Cerebellar nuclear complex (tissue), 1 donor: ENCODE data around the gene FTSJ1.

Source experiments
- DNase-seq, 2 experiments: peaks; one replicate each; lab custom pipeline; 2025; lab: John Stamatoyannopoulos, UW

Gene FTSJ1

DNA sequence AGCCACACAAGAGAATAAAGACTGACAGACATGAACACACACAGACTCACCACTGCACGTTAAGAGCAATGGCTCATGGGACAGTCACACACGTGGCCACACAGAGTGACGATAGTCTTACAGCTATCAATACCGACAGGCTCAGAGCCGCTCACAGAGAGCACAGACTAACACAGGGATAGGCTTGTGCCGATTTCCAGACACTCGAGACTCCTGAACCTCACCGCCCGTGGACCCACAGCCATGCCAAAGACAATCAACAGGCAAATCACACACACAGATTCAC lies 5.2 kb upstream of the FTSJ1 start:
- no peak for DNase-seq

DNA sequence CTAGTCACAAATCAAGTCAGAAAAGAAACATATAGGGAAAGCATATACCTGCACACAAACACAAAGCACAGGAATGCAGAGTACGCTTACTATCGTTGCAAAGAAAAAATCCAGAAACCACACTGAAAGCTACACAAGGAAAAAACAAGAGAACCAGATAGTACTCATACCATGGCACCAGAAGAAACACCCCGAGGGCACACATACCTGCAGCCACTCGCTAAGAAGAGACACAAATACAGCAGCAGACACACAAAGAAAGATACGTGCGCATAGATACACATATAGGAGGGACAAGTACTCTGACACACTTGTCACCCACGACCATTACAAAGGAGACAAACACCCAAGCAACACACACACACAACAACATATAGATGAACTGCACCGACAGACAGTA lies 4.5 kb upstream of the FTSJ1 start:
- DNase-seq, result no peak

DNA sequence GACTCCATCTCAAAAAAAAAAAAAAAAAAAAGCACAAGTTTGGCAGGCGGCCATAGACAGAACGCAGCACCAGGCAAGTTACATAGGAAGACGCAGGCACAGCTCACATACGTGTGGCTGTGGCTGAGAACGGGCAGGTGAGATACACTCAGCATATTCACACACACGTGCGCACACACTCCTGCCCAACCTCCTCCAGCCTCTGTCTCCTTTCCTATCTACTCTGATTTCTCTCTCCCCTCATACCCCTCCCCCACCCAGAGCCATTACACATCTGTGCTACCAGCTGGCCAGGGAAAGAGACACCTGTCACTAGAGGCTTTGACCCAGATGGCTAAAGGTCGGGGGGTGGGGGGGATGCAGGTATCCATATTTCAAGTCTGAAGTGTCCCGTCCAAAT lies 3.8 kb upstream of the FTSJ1 start:
- DNase-seq, result no peak

DNA sequence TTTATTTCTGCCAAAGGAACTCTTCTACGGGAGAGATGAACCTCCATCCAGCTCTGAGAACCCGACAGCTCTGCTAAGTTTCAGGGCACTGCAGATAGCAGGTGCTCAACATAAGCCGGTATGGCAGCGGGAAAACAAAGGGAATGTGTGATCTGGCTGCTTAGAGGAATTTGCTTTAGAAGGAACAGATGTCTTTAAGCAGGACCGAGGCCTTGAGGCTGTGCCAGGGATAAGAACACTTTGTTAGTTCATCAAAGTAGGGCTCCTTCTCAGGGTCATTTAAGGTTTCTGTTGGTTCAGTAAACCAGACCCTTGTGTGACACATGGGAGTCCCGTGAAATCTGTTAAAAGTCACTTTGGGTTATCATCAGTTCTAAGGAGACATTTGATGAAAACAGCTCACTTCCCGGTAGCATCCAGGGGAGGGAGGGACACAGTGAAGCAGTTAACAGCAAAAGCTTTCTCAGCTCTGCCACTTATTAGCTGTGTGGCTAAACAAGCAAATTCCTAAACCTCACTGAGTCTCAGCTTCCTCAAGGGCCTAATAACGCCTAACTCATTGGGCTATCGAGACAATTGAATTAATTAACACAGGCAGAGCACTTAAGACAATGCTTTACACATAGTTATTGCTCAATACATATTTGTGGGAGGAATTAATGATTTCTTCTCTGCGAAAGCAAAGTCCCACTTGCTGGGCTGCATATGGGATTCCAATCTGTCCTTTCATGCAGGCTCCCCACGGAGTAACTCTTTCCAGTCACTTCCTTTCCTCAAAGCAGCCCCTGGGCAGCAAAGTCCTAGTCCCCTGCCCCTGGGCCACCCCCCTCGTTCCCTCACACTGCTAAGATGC lies 2.9 kb upstream of the FTSJ1 start:
- no peak for DNase-seq

DNA sequence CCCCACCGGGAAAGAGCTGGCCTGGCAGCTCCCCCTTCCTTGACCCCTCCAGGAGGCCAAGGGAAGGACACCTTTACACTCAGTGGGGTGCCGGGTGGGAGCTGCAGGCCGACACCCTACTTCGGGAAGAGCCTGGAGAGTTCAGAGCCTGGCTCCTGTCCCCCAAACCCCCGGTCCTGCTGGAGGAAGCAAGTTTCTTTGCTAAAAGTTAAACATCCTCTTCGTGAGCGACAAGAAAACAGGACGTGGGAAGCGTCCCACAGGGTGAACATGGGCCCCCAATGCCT lies 2.4 kb upstream of the FTSJ1 start:
- DNase-seq, result no peak

DNA sequence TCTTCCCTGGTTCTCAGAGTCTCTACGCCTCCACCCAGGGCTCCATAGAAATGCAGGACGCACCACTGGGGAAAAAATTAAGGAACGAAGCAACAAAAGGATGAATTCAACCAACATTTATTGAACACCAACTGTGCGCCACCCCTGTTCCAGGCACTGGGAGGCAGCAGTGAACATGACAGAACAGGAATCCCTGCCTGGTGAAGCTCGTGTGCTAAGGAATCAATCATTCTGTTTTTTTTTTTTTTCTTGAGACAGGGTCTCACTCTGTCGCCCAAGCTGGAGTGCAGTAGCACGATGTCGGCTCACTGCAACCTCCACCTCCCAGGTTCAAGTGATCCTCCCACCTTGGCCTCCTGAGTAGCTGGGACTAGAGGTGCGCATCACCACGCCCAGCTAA lies 1.9 kb upstream of the FTSJ1 start:
- no peak for DNase-seq

DNA sequence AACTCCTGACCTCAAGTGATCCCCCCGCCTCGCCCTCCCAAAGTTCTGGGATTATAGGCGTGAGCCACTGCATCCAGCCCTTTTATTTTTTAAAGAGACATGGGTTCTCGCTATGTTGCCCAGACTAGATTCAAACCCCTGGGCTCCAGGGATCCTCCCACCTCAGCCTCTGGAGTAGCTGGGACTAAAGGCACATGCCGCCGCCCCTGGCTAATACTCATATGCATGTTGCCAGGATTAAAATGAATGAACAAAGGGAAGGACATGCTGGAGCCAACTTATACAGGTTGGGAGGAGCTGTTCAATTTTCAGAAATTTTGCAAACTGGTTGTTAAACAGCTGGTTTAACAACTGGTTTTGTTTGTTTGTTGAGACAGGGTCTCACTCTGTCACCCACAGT lies 1.4 kb upstream of the FTSJ1 start:
- no peak for DNase-seq

DNA sequence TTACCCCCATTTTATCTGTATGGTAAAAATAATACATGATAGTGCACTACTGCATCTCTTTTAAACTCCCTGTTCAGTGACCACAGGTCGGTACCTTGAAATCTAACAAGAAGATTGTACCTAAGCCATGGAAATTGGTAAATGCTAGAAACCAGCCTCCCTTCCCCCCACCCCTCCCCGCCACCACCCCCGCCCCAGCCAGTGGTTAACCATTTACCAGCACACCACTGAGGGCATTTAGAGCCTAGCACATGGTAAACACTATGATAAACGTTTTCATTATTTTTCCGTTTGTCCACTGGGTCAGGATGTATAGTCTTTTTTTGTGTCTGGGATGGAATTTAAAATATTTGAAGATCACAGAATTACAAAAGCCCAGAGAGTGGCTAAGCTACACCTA lies 703 bp upstream of the FTSJ1 start:
- no peak for DNase-seq

DNA sequence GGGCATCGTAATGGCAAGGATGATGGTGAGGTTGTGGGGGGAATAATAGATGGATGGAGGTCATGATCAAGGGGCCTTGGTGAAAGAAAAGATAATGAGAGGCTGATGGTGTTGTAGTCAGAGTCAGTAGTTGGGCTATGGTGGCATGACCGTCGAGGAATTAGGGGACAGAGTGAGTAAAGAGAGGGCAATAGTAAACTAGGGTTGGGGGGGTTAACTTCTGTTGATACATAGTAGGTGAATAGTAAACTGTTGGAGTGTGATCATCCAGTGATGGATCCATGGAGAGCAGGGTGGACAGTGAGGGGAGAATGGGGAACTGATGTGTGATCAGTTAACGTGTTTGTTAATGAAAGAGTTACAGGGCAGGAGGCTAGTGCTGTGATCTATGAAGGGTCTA lies 920 bp downstream of the FTSJ1 start:
- no peak for DNase-seq

DNA sequence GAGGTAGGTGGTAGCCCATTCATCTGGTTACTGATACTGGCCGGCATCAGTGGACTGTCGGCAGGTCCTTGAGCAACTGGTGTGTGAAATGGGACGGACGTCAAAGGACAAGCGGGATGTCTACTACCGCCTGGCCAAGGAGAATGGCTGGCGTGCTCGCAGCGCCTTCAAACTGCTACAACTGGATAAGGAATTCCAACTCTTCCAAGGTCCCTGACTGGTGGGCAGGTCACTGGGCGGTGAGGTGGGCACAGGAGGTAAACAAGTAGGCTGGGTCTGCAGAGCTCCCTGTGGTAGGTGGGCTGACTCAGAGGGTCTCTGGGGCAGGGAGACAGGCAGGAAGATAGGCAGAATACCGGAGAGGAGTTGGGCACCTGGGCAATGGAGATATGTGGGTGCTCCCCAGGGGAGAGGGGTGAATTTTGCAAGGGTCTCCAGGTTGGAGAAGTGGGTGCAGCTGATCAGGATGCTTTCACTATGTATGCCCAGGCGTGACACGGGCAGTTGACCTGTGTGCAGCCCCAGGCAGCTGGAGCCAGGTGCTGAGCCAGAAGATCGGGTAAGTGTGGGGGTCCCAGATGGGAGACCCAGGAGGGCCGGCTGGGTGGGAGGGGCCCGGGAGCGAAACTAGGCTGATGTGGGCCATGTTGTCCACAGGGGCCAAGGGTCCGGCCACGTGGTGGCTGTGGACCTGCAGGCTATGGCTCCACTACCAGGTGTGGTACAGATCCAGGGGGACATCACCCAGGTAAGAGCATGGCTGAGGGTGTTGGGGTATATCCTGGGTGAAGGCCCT lies 2.2 kb downstream of the FTSJ1 start:
- DNase-seq, result no peak

DNA sequence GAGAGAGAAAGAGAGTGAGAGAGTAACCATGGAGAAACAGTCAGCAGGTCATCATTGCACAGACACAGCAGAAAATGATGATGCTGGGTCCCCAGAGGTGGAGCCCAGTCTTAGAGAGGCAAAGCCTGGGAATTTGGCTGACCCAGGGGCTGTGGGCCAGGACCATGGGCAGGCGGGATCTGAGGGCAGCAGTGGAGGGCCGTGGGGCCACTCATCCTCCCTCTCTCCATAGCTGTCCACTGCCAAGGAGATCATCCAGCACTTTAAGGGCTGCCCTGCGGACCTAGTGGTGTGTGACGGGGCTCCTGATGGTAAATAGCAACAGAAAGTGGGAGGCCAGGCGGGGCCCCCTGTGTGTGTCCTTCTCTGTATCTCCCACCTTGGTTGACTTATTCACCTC lies 2.8 kb downstream of the FTSJ1 start:
- DNase-seq, result no peak

DNA sequence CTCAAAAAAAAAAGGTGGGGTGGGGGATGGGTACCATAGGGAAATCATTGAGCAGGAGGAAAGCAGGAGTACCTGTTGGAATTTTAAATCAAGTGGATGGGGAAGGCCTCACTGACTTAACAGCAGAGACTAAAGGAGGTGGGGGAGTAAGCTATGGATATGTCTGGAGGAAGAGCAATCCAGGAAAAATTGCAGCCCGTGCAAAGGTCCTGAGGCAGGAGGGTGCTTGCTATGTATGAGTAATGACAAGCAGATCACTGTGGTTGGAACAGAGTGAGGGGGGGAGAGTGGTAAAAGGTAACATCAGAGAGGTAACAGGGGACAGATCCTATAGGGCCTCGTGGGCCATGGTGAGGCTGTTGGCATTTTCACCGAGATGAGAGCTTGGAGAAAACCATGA lies 4.1 kb downstream of the FTSJ1 start:
- no peak for DNase-seq

DNA sequence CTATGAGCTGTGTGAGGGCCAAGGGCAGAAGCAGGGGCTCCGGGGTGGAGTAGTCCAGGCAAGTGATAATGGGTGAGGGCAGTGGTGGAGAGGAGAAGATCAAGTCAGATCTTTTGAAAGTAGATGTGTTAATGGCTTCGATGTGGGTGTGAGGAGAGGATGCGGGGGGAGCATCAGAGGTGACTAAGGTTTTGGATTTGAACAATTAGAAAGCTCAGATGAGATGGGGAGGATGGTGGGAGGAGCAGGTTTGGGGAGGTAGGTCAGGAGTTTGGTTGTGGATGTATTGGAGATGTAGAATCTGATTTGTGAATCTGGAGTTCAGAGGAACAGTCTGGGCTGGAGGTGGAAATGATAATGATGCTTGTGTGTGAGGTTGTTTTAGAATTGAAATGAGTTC lies 4.6 kb downstream of the FTSJ1 start:
- DNase-seq, result no peak

DNA sequence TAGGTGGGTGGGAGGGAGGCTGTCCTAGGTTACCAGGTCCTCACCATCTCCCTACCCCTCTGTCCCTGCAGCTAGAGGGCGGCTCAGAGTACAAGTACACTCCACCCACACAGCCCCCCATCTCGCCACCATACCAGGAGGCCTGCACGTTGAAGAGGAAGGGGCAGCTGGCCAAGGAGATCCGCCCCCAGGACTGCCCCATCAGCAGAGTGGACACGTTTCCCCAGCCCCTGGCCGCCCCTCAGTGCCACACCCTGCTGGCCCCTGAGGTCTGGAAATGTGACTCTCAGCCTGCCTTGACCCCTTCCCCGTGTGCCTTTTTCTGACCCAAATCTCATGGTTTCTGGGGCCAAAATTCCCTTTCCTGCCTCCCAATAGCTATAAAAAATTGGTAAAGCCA lies 6.5 kb downstream of the FTSJ1 start:
- no peak for DNase-seq

DNA sequence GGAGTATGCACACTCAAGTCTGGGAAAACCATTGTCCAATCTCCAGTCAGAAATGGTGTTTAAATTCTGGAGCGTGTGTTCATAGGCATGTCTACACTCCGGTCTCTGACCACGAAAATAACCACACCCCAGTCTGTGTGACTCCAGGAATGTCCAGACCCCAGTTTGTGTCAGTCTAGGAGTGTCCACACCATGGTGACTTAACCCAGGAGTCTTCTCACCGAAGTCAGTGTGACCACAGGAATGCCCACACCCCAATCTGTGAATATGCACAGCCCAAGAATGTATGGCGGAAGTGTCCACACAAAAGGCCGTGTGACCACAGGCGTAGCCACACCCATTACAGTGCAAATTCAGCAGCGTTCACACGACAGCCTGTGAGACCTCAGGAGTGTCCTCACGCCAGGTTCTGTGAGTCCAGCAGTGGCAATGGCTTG lies 11.4 kb downstream of the FTSJ1 start:
- DNase-seq, result no peak

DNA sequence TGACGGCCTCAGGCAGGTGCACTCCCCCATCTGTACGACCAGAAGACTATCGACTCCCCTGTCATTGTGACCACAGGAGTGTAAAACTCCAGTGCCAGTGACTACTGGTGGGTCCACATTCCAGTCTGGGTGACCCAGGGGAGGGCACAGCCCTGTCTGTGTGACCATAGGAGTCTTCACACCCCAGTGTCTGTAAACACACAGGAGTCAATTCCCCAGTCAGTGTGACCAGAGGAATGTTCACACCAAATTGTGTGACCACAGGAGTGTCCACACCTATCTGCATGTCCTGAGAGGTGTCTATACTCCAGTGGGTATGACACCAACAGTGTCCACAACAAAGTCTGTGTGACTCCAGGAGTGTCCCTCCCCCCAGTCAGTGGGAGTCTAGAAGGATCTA lies 12.0 kb downstream of the FTSJ1 start:
- DNase-seq, result no peak

DNA sequence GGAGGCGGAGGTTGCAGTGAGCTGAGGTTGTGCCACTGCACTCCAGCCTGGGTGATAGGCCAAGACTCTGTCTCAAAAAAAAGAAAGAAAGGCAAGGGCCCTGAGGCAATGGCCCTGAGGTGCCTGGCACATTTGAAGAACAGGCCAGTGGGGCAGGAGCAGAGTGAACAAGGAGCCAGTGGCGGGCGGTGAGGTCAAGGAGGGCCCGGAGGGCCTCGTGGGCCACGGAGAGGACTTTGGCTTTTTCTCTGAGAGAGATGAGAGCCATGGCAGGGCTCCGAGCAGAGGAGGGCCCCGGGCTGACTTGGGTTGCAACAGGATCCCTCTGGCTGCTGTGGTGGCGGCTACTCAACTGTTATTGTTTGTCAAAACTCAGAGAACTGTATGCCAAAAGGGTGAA lies 13.3 kb downstream of the FTSJ1 start:
- DNase-seq, result no peak

DNA sequence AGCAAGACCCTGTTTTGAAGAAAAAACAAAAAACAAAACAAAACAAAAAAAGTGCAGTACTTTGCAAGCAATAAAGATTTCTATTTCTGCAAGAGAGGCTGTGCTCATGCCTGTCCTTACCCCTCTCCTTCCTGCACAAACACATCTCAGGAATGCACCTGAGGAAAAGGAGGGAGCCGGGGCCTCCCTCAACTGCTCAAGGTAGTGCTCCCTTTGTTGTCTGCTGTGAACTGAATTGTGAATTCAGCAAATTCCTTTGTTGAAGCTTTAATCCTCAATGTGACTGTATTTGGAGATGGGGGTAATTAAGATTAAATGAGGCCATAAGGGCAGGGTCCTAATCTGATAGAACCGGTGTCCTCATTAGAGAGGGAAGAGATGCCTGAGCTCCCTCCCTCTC lies 13.9 kb downstream of the FTSJ1 start:
- DNase-seq, result no peak

DNA sequence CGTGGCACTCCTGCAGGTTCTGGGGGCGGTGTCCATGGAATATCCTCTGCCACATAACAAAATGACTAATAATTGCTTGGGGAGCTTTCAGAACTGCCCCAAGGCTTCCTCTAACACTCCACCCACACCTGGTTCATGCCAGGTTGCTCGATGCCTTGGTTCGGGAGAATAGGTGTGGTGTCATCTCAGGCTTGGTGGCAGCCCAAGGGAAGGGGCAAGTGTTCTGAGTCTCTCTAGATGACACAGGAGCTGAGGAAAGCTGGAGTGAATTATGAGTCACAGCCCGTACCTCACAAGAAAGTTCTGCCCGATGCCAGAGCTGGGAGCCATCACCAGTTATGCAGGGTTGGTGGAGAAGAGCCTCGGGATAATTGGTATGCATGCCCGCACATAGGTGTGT lies 14.7 kb downstream of the FTSJ1 start:
- DNase-seq, result no peak

DNA sequence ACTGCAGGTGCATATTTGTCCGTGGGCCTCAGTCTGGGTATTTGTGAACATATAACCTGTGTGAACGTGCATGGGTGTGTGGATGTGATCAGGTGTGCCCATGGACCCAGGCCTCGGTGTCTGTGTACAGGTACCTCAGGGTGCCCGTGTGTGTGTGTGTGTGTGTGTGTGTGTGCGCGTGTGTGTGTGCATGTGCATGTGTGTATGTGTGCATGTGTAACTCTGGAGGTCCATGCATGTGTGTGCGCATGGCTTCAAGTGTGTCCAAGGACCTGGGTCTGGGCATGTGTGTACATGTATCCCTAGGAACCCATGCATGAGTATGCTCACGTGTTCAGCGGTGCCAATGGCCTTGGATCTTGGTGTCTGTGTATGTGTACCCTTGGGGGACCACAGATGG lies 15.8 kb downstream of the FTSJ1 start:
- no peak for DNase-seq

DNA sequence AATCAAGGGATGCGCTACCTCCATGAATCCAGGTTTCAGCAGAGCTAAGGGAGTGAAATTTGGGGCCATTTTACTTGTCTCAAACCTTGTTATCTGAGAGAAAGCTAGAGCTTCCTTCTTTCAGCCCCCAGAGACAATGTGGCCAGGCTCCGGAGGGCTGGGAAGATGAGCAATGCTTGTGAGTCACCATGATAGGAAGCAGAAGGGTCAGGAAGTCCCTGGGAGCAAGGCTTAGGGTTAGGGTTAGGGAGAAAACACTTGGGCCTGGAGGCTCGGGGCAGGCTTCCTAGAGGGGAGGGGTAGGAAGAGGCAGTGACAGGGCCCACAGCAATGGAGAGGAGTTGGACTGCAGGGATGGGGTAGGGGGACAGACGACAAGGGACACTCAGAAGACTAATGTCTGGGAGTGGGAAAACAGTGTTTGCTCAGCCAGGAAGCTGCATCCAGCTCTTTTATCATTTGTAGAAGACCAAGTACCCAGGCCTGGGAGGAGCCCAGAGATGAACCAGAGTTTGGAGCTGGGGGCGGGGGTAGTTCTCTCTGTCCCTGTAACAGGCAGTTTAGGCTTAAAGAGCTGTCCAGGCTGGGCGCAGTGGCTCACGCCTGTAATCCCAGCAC lies 16.4 kb downstream of the FTSJ1 start:
- DNase-seq, result no peak

DNA sequence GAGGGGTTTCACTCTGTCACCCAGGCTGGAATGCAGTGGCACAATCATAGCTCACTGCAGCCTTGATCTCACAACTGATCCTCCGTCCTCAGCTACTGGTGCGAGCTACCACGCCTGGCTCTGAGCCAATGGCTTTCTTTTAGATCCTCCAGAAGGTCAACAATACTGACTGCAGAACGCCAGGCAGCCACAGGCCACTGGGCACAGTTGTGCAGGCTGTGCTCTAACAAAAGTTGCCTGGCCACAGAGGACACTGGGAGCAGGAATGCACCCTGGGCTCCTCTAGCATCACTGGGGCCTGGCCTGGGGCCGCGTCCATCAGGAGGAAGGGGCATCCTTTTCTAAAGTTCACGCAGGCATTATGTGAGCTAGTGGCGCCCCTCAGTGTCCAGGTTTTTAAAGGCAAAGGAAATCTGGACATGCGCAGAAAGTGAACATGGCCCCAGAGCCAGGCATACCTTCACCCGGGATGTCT lies 17.9 kb downstream of the FTSJ1 start:
- DNase-seq, result no peak

DNA sequence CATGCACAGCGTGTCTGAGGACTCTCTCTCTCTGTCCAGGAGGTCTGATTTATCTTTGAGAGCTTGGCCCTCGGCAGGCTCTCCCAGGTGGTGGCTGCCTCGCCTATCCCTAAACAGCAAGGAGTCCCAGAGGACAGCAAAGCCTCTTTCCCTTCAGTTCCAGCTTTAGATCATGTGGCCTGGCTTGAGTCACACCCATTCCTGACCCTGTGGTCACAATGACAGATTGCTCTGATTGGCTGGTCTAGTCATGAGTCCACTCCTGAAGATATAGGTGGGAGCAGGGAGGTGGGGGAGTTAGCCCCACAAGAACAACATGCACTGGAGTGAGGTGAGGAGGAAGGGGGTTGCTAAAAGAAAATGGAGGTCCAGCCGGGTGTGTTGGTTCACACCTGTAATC lies 20.7 kb downstream of the FTSJ1 start:
- DNase-seq, result no peak
